GM18508 (cell line): Measurements from ENCODE around the gene HDLBP.

Source experiments
- ATAC-seq: cut with Tn5 transposase; IDR thresholded peaks from one replicate; pipeline ENCODE4 v1.9.1; 2021; ENCODE audit warnings: moderate number of reproducible peaks; ENCODE audit not compliant: insufficient read depth, unreplicated experiment

HDLBP gene

GRCh38 chr2:241315093-241315878 is at the start of gene HDLBP:
HDLBP (minus strand) TSS chr2:241315672; CDS start chr2:241266869, 48,803 bp downstream.
- peak; percentile 55 for ATAC-seq

GRCh38 chr2:241364781-241365180 is 49.3 kb upstream of the HDLBP start:
- ATAC-seq: no peak

DNA sequence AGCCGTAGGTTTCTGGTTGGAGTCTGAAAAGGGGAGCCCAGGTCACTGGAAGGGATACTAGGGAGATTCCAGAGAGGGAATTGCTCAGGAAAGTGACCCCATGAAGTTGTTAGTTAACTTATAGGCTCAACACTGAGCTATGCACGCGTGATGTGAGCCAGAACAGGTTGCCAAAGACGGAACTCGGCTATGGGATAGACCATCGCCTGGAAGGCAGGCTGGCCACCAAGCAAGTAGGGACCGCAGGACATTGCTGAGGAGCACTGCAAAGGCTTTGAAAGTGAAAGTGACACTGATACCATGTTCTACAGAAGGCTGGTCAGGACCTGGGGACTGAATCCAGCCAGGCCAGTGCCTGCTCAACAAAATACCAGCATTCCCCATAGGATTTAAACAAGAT is 48.0 kb upstream of the HDLBP start:
- ATAC-seq: no peak

- no peak for ATAC-seq
Measured at GRCh38 chr2:241359481-241360045, 44.1 kb upstream of the HDLBP start.

DNA sequence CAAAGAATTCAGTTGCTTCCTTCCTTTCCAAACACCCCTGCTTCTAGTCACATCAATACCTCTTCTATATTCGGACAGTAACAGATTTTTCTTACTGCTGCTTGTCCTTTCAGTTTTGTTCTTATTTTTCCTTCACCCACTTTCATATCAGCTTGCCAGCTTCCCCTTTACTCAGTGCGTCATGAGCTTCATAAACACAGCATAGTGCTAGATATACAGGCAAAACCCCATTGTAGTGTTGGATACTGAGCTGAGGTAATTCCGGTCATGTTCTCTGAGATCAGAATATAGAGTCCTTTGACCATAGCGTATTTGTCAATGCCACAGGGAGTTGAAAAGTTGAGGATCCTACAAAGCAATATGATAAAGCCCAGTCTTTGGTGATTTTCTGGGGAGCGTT is 43.0 kb upstream of the HDLBP start:
- peak; percentile 37 for ATAC-seq

DNA sequence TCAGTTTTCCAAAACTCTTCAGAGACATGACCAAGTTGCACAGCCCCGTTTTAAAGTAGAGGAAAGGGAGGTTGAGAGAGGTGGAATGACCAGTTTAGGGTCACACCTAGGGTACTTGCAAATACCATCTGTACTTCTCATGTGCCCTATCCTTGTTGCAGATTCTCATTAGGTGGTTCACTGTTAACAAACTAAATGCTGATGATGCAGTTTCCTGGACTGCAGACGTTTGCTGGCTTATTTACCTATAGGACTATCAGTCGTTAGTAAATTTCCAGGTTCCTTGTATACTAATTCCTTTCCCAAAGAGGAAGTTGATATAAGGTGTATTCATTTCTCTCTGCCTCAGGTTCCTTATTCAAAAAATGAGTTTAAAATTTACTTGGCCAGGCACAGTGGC is 42.1 kb upstream of the HDLBP start:
- ATAC-seq: no peak

DNA sequence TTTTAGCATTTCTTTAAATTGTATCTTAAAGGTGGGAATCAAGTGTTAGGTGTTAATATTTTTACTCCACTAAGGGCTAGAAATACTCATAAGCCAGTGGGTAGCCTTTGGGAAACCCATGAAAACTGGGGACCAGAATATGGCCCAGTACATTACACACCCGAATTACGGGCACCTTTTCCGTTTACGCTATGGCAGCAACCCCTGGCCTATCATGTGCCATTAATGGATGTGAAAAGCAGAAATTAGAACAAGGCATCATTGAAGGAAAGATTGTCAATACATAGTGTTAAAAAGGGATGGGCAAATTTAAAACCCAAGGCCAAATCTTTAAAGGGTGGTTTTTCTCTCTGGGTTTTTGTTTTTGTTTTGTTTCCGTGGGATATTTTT is 41.4 kb upstream of the HDLBP start:
- ATAC-seq: no peak

DNA sequence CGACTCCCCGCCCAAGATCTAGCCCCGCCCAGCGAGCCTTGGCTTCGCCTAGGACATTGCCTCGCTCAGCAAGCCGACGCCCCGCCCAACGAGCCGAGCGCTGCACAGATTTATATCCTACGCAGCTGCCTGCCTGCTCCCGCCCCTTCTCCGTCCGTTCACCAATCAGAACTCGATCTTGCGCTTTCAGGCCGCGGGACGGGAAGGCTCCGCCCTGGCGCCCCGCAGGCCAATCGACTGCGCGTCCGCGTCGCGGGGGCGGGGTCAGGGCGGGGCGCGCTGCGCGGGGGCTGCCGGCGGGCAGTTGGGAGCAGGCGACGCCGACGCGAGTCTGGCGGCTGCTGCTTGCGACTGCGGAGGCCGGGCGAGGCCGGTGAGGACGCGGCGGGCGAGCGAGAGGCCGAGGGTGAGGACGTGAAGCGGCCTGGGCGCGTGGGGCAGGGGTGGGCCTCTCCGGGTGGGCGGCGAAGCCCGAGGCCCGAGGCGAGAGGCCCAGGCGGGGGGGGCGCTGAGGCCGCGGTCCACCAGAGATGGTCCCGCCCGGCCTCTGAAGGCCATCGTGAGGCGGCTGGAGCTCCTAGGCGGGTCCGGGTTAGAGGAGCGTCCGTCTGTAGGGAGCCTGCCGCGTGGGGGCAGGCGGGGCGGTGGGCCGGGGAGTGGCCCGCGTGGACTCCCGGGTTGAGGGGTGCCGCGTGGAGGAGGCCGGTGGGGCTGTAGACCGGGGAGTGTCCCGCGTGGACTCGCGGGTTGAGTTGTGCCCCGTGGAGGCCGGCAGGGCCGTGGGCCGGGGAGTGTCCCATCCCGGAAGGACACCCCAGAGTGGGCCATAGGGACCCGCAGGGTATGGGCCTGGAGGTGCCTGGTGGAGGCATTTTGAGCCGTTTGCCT is 40.8 kb upstream of the HDLBP start, which contains the start of gene FARP2:
Gene FARP2 (plus strand): TSS at position 303 of the 888 bp plus-strand sequence. CDS start 16,823 bp downstream, outside the sequence.
- ATAC-seq: peak; percentile 45

DNA sequence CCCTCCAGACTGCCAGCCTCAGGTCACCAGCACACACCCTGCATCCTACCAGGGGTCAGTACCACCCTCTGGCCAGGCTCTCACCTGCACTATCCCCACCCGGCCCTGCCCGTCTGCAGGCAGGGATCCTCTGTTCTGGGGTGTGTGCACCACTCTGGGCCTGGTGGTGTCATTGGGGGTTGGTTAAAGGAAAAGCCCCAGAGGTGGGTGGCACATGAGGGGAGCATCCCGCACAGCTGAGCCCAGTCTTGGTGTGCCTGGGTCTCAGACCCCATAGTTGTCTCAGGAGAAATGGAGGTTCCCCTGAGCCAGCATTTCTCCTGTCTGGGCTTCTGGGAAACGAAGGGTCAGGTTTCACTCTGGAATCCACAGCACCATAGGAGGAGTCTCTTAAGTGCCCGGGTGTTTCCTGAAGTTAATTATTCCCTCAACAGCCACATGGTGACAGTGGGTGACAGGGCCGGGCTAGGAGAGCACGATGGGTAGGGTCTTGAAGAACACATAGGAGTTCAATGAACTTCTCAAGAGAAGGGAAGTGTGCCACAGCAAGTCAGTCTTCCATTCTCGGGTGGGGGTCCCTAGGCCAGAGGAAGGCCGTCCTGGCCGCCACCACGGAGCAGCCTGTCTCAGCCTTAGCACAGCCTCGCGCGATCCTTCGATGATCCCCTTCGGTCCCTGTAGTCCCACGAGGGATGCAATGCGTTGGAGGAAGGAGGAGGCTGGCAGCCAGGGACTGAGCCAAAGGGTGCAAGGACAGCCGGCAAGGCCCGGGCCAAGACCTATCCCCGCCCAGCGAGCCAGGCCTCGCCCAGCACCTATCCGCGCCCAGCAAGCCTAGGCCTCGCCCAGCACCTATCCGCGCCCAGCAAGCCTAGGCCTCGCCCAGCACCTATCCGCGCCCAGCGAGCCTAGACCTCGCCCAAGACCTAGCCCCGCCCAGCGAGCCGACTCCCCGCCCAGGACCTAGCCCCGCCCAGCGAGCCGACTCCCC is 39.5 kb upstream of the HDLBP start:
- no peak for ATAC-seq

- no peak for ATAC-seq
Measured at GRCh38 chr2:241352227-241352626, 36.8 kb upstream of the HDLBP start.

- no peak for ATAC-seq
Measured at GRCh38 chr2:241351640-241352031, 36.2 kb upstream of the HDLBP start.

DNA sequence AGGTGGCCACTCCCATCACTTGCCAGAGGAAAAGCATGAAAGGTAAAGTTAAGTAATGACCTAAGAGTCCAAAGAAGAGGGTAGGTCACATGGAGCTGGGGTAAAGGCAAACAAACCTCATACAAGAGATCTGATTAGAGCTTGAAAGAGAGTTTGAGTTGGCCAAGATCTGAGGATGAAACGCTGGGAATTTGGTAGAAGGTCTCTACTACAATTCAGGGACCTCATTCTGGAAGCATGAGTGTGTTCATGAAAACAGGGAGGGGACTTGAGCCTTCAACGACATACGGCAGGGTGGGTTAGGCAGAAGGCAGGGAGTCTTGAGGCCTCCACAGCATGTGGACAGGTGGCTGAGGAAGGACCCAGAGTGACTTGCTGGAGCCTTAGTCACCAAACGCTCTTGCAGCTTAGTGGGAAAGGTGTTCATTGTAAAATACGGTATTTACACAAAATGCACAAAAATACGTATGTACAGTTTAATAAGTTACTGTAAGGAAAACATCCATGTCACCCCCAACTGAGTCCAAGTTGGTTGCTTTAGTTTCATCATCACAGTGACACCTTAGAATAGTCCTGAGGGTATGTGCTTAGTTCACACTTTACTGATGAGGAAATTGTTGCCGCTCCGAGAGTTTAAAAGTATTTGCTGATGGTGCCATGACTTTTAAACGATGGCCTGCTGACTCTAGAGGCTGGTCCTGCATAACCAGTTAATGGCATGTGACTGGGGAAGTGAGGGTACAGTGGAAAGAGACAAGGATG is 35.6 kb upstream of the HDLBP start:
- no peak for ATAC-seq

DNA sequence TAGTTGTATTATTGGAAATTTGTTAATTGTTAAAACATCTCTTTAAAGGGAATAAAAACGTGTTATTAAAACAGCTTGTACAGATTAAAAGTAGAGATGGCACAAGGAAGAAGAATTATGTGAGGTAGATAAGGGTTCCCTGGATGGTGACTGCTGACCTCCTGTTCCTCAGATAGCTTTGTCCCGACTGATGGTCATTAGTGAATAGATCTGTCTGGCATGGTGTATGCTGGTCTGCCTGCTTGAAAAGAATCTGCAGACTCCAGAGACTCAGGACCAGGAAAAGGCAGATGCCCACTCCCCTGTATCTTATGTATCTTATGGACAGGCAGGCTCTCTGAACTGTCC is 35.0 kb upstream of the HDLBP start:
- no peak for ATAC-seq

DNA sequence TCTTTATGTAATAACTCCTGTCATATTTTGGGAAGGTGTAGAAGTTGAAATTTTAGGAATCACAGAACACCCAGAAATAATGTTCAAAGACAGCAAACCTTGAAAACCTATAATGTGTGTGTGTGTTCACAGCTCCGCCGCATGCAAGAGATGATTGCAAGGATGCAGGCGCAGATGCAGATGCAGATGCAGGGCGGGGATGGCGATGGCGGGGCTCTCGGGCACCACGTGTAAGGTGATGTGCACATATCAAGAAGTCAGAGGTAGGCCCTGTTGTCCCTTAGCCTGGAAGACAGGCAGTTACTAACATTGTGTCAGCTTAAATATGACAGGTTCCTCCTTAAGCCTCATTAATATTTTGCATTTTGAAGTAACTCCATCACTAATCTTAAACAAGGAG is 34.5 kb upstream of the HDLBP start:
- ATAC-seq: no peak

GRCh38 chr2:241344925-241345651 is 29.6 kb upstream of the HDLBP start:
- ATAC-seq: no peak

DNA sequence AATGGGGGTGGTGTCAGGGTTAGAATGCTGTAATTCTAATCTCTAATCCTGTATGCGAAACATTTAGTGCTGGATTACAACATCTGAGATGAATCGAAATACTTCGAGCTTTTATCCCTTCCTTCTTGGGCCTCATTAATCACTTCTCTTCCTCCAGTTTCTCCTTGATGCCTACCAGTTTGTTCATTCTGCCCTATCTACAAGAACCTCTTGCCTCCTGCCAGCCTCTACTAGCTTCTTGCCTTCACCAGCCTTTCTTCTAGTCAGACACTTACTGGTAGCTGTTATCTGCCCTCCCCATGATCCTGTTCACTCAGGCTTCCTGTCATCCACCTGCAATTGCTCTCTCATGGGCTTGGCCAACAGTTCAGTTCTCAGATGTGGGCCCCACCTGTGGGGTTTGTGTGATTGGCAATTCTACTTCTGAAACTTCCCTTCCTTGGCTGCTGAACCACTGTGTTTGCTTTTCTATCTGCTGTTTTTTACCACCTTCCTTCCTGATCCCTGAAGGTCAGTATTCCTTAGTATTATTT is 25.2 kb upstream of the HDLBP start:
- ATAC-seq: no peak

- ATAC-seq: no peak
Measured at GRCh38 chr2:241339839-241340630, 24.6 kb upstream of the HDLBP start.

- no peak for ATAC-seq
Measured at GRCh38 chr2:241334813-241335212, 19.3 kb upstream of the HDLBP start.
